Sigmoid colon (tissue), 4 donors: ENCODE data around the gene DZIP1.

ENCODE experiments used
- CTCF ChIP-seq, 4 experiments: fragments of 450-650 bp in 3 of 4; fragments of 200-600 bp in 1 of 4; IDR thresholded peaks; one replicate each; pipeline ENCODE4 v1.5.1; 2016 to 2019; ENCODE audit warnings: antibody characterized with exemption in 4 of 4, mild to moderate bottlenecking in 3 of 4, moderate library complexity in 2 of 4
- EP300 ChIP-seq, 4 donors: sonication (generic); formaldehyde crosslinking; IDR thresholded peaks; one replicate each; pipeline ENCODE4 v1.6.1; 2017; ENCODE audit warnings: antibody characterized with exemption in 4 of 4
- POLR2A ChIP-seq, 2 donors: fragments of 450-650 bp; IDR thresholded peaks; one replicate each; pipeline ENCODE4 v1.6.1; 2016; ENCODE audit warnings: antibody characterized with exemption in 2 of 2, mild to moderate bottlenecking in 2 of 2, moderate library complexity in 2 of 2

- no peak for TF ChIP-seq EP300 (IDR thresholded peaks at IDR 0.05)
- TF ChIP-seq POLR2A (IDR thresholded peaks at IDR 0.05): no peak
- TF ChIP-seq CTCF (IDR thresholded peaks at IDR 0.05): no peak
Observed at GRCh38 chr13:95608640-95609323, 35.7 kb downstream of the DZIP1 start.
